ENCODE measurements around the gene FMNL2. TPM values are rescaled to one million over a fixed set of nuclear protein-coding genes. Genes with fewer than 3 reads are reported as not detected.
A peak's percentile ranks its signal among the peaks of the same experiment; 100 is the strongest.

FMNL2 gene
- total RNA-seq, 4 donors from 2014 or later: 37.7 to 60.9 (median 52.1) TPM

GRCh38 chr2:152407204-152407721, 72.3 kb downstream of the FMNL2 start:
- peak overlapping the region in 2 of 3 donors; percentile 55 to 64 for H3K27ac ChIP-seq
- no peaks in the 10 kb centered on the region for H3K9me3 ChIP-seq
- peak in 1 of 2 donors; percentile 56 for TF ChIP-seq POLR2A (IDR thresholded peaks at IDR 0.05)
- TF ChIP-seq CTCF (IDR thresholded peaks at IDR 0.05): no peak
- 9 to 13% methylated on average over 8 of the region's 8 CpGs for WGBS, 2 donors
- intact Hi-C loops (cut with DNase I): no loop called here
- H3K4me1 ChIP-seq: peaks cover 25 to 76% of the 10 kb centered on the region in 2 donors
- H3K36me3 ChIP-seq: no peaks in the 10 kb centered on the region
- H3K4me3 ChIP-seq (replicated peaks in 1 of 3): peak overlapping the region in 1 of 3 donors; percentile 4
- DNase-seq: peak; percentile 69 to 77
- H3K27me3 ChIP-seq: no peaks in the 10 kb centered on the region

- Histone ChIP-seq H3K4me3 (replicated peaks in 1 of 3) (no peak overlapping the region), H3K36me3 (no peaks in the 10 kb centered on the region), H3K27me3 (no peaks in the 10 kb centered on the region), H3K9me3 (no peaks in the 10 kb centered on the region), H3K4me1 (peaks cover 25 to 72% of the 10 kb centered on the region in 2 donors), H3K27ac (peak overlapping the region in 2 of 3 donors; percentile 55 to 64)
- 81 to 87% methylated on average over 1 of the region's 1 CpG for WGBS, 2 donors
- no peak for DNase-seq
- no peak for TF ChIP-seq CTCF (IDR thresholded peaks at IDR 0.05)
- intact Hi-C loops (cut with DNase I): no loop called here
Measured at GRCh38 chr2:152407806-152408205, 72.8 kb downstream of the FMNL2 start.

GRCh38 chr2:152408254-152408653, 73.3 kb downstream of the FMNL2 start:
- H3K27ac ChIP-seq: peak overlapping the region in 1 of 3 donors; percentile 64

GRCh38 chr2:152409386-152410164, 74.6 kb downstream of the FMNL2 start:
- TF ChIP-seq CTCF (IDR thresholded peaks at IDR 0.05): no peak
- WGBS, 2 donors: 91 to 94% methylated on average over 6 of the region's 6 CpGs
- intact Hi-C loops (cut with DNase I): no loop called here

More at GRCh38 chr2:152408254-152408653, 73.3 kb downstream of the FMNL2 start:
- DNase-seq: no peak
- TF ChIP-seq CTCF (IDR thresholded peaks at IDR 0.05) (no peak), POLR2A (IDR thresholded peaks at IDR 0.05) (no peak)
- 97% methylated on average over 3 of the region's 3 CpGs for WGBS, 2 donors
- H3K4me1 ChIP-seq: peaks cover 25 to 72% of the 10 kb centered on the region in 2 donors
- H3K27me3 ChIP-seq: no peaks in the 10 kb centered on the region
- H3K9me3 ChIP-seq: no peaks in the 10 kb centered on the region
- no peaks in the 10 kb centered on the region for H3K36me3 ChIP-seq
- H3K4me3 ChIP-seq (replicated peaks in 1 of 3): no peak overlapping the region
- intact Hi-C loops (cut with DNase I): no loop called here

GRCh38 chr2:152410165-152410597, 75.2 kb downstream of the FMNL2 start:
- Histone ChIP-seq H3K4me1 (peaks cover 20 to 57% of the 10 kb centered on the region in 2 donors), H3K9me3 (no peaks in the 10 kb centered on the region), H3K4me3 (replicated peaks in 1 of 3) (no peak overlapping the region), H3K36me3 (no peaks in the 10 kb centered on the region), H3K27ac (no peak overlapping the region), H3K27me3 (no peaks in the 10 kb centered on the region)
- TF ChIP-seq POLR2A (IDR thresholded peaks at IDR 0.05): no peak
- TF ChIP-seq CTCF (IDR thresholded peaks at IDR 0.05): no peak
- intact Hi-C loops (cut with DNase I): no loop called here
- WGBS, 2 donors: 75 to 97% methylated on average over 2 of the region's 2 CpGs
- no peak for DNase-seq

More at GRCh38 chr2:152409386-152410164, 74.6 kb downstream of the FMNL2 start:
- Histone ChIP-seq H3K9me3 (no peaks in the 10 kb centered on the region), H3K4me1 (peaks cover 20 to 63% of the 10 kb centered on the region in 2 donors), H3K27me3 (no peaks in the 10 kb centered on the region), H3K4me3 (replicated peaks in 1 of 3) (no peak overlapping the region), H3K36me3 (no peaks in the 10 kb centered on the region), H3K27ac (no peak overlapping the region)
- no peak for DNase-seq

Data from thyroid gland (tissue), 4 donors.